OCI-LY7 (cell line): ENCODE data around the gene FAM163A. TPM values are rescaled to one million over a fixed set of nuclear protein-coding genes. Genes with fewer than 3 reads are reported as not detected.

Source experiments
- BruUV-seq: library from RNA; stranded (reverse); fragments of 400-500 nt; replicated peaks from 2 replicates; lab custom pipeline; 2021; lab: Mats Ljungman, UMichigan
- CTCF ChIA-PET: fragments of 300-600 bp; sonication (Branson Sonifier 250); formaldehyde crosslinking; loops from one replicate; lab custom pipeline; 2022; ENCODE audit warnings: antibody characterized with exemption; ENCODE audit not compliant: unreplicated experiment; lab: Charles Lee
- POLR2A ChIA-PET: fragments of 300-600 bp; sonication (Branson Sonifier 250); formaldehyde crosslinking; loops from one replicate; lab custom pipeline; 2022; ENCODE audit warnings: antibody characterized with exemption; lab: Charles Lee
- DNase-seq: peaks from one replicate; pipeline ENCODE4 v3.0.0-alpha.2; 2015; ENCODE audit warnings: low spot score
- H2AFZ ChIP-seq: fragments of 200-600 bp; sonication (generic), shearing (Covaris generic); 2 replicates; pipeline ENCODE4 v1.6.1; 2014; ENCODE audit warnings: mild to moderate bottlenecking, antibody characterized with exemption, low read length, moderate library complexity
- H3K27ac ChIP-seq: fragments of 200-600 bp; sonication (generic); 2 replicates; pipeline ENCODE4 v1.5.1; 2014; ENCODE audit warnings: mixed run types, low read depth, mild to moderate bottlenecking, moderate library complexity, low read length, inconsistent platforms; ENCODE audit not compliant: poor library complexity, severe bottlenecking
- H3K36me3 ChIP-seq: fragments of 200-600 bp; sonication (generic); 2 replicates; pipeline ENCODE4 v1.6.1; 2014; ENCODE audit warnings: mild to moderate bottlenecking, antibody characterized with exemption, low read length, moderate library complexity, mixed read lengths; ENCODE audit not compliant: insufficient read depth
- H3K4me1 ChIP-seq: fragments of 200-600 bp; sonication (generic); 2 replicates; pipeline ENCODE4 v1.5.1; 2014; ENCODE audit warnings: mild to moderate bottlenecking, low read length; ENCODE audit not compliant: insufficient read depth, poor library complexity, severe bottlenecking
- H3K4me2 ChIP-seq: fragments of 200-600 bp; sonication (generic); 2 replicates; pipeline ENCODE4 v1.6.1; 2014; ENCODE audit warnings: mild to moderate bottlenecking, low read length
- H3K4me3 ChIP-seq: fragments of 200-600 bp; sonication (generic); 2 replicates; pipeline ENCODE4 v1.5.1; 2014; ENCODE audit warnings: mild to moderate bottlenecking, low read depth, low read length; ENCODE audit not compliant: poor library complexity, severe bottlenecking
- H3K79me2 ChIP-seq: fragments of 200-600 bp; sonication (generic); 2 replicates; pipeline ENCODE4 v1.6.1; 2016; ENCODE audit warnings: low read depth, mild to moderate bottlenecking, low read length, moderate library complexity, mixed read lengths; ENCODE audit not compliant: insufficient read depth
- H3K9me2 ChIP-seq: fragments of 200-600 bp; sonication (generic); 2 replicates; pipeline ENCODE4 v1.6.1; 2016; ENCODE audit warnings: mild to moderate bottlenecking, low read length, mixed read lengths; ENCODE audit not compliant: insufficient read depth
- H3K9me3 ChIP-seq: fragments of 200-600 bp; sonication (generic); 2 replicates; pipeline ENCODE4 v1.6.1; 2014; ENCODE audit warnings: mild to moderate bottlenecking, mixed run types, low read length, mixed read lengths
- H4K20me1 ChIP-seq: fragments of 200-600 bp; sonication (generic); 2 replicates; pipeline ENCODE4 v1.6.1; 2014; ENCODE audit warnings: mild to moderate bottlenecking, antibody characterized with exemption, low read length, moderate library complexity, mixed read lengths; ENCODE audit not compliant: insufficient read depth
- CTCF ChIP-seq: fragments of 200-600 bp; sonication (generic); conservative IDR thresholded peaks from 2 replicates; pipeline ENCODE4 v1.5.1; 2014; ENCODE audit warnings: mild to moderate bottlenecking, antibody characterized with exemption, low read length, moderate library complexity, mixed read lengths
- EZH2phosphoT487 ChIP-seq: fragments of 200-600 bp; sonication (generic); IDR thresholded peaks from 2 replicates; pipeline ENCODE4 v1.6.1; 2018; ENCODE audit warnings: low read depth, borderline replicate concordance, mild to moderate bottlenecking, mixed run types, antibody characterized with exemption, low read length, moderate library complexity, mixed read lengths
- intact Hi-C: fragments of 100-400 bp; cut with micrococcal nuclease; formaldehyde crosslinking; loops from one replicate; pipeline ENCODE4 v1.10.0; 2022; ENCODE audit not compliant: unreplicated experiment
- total RNA-seq, 2 experiments: library from RNA; depleted of rRNA in 1 of 2; stranded (reverse); fragments of >200 nt in 1 of 2; shearing (Covaris generic) in 1 of 2; gene quantifications; 2 replicates each; pipeline ENCODE4 v1.2.3, GENCODE V29; 2014 to 2022

Gene FAM163A
- total RNA-seq, 2 experiments from 2014 or later = not detected

GRCh38 chr1:179805291-179806195, 62.5 kb downstream of the FAM163A start:
- CTCF ChIA-PET = interaction anchor here (0.8 kb wide), 1 partner anchor 9 kb away, joined by 3 read pairs; no protein-coding TSS in a partner anchor
- no peaks in the 10 kb centered on the region for H3K4me1 ChIP-seq
- no peaks in the 10 kb centered on the region for H3K36me3 ChIP-seq
- no TSS peak for BruUV-seq
- no peak overlapping the region for H2AFZ ChIP-seq
- H4K20me1 ChIP-seq = no peaks in the 10 kb centered on the region
- intact Hi-C loops = no loop called here
- POLR2A ChIA-PET = interaction anchor here (0.6 to 0.9 kb wide), 2 partner anchors 355 to 553 kb away, joined by 3 read pairs; no protein-coding TSS in a partner anchor
- H3K9me2 ChIP-seq = no peaks in the 10 kb centered on the region
- DNase-seq = no peak
- H3K79me2 ChIP-seq = no peaks in the 10 kb centered on the region
- H3K4me3 ChIP-seq = no peak overlapping the region
- no peak overlapping the region for H3K4me2 ChIP-seq
- H3K27ac ChIP-seq = no peak overlapping the region
- no peaks in the 10 kb centered on the region for H3K9me3 ChIP-seq
- TF ChIP-seq EZH2phosphoT487 = no peak
- TF ChIP-seq CTCF = no peak

- TF ChIP-seq EZH2phosphoT487 (no peak), CTCF (no peak)
- CTCF ChIA-PET = interaction anchor here (0.8 kb wide), 1 partner anchor 8 kb away, joined by 3 read pairs; no protein-coding TSS in a partner anchor
These were observed 63.2 kb downstream of the FAM163A start for GRCh38 chr1:179806333-179806732.

GRCh38 chr1:179807291-179807690, 64.2 kb downstream of the FAM163A start:
- Histone ChIP-seq H3K4me2 (no peak overlapping the region), H2AFZ (no peak overlapping the region), H3K79me2 (no peaks in the 10 kb centered on the region), H3K4me3 (no peak overlapping the region), H3K27ac (no peak overlapping the region), H3K9me2 (no peaks in the 10 kb centered on the region), H3K4me1 (no peaks in the 10 kb centered on the region), H3K36me3 (no peaks in the 10 kb centered on the region), H3K9me3 (no peaks in the 10 kb centered on the region), H4K20me1 (no peaks in the 10 kb centered on the region)
- ChIA-PET CTCF (no interaction called here), POLR2A (no interaction called here)
- no peak for DNase-seq
- no peak for TF ChIP-seq CTCF
- TF ChIP-seq EZH2phosphoT487 = no peak
- intact Hi-C loops = no loop called here
- no TSS peak for BruUV-seq

More at GRCh38 chr1:179806333-179806732, 63.2 kb downstream of the FAM163A start:
- H3K9me2 ChIP-seq = no peaks in the 10 kb centered on the region
- H3K4me1 ChIP-seq = no peaks in the 10 kb centered on the region
- no peaks in the 10 kb centered on the region for H3K36me3 ChIP-seq
- no peak overlapping the region for H3K27ac ChIP-seq
- H2AFZ ChIP-seq = no peak overlapping the region
- intact Hi-C loops = no loop called here
- no TSS peak for BruUV-seq
- POLR2A ChIA-PET = no interaction called here
- H3K79me2 ChIP-seq = no peaks in the 10 kb centered on the region
- no peaks in the 10 kb centered on the region for H3K9me3 ChIP-seq
- no peak overlapping the region for H3K4me3 ChIP-seq
- H3K4me2 ChIP-seq = no peak overlapping the region
- DNase-seq = no peak
- no peaks in the 10 kb centered on the region for H4K20me1 ChIP-seq
